ENCODE results near the gene TNS2.
"Not testable (repeated sequence)": the region's sequence is repeated elsewhere in the genome, so short reads cannot be mapped to it uniquely, and the experiment has no call there.

Gene TNS2

GRCh38 chr12:53096089-53096741, 46.4 kb downstream of the TNS2 start:
- ATAC-seq (no peak), DNase-seq (no peak)

- no peak for DNase-seq
- no peak for ATAC-seq
Measured at GRCh38 chr12:53096759-53097158, 46.9 kb downstream of the TNS2 start.

DNA sequence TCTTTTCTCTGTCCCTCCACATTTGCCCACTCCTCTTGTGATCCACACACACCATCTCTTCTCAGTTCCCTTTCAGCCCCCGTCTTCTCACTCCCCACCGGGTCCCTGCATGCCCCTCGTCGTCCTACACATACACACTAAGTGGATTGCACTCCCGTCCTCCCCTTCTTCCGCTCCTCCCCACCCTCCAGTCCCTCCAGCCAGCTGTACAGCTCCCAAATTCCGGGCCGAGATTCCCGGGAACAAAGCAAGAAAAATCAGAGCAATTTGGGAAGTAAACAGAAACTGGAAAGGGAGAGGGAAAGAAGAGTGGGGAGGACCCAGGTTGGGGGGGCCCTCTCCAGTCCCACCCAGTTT, 47.3 kb downstream of the TNS2 start:
- no peak for ATAC-seq
- no peak for DNase-seq

DNA sequence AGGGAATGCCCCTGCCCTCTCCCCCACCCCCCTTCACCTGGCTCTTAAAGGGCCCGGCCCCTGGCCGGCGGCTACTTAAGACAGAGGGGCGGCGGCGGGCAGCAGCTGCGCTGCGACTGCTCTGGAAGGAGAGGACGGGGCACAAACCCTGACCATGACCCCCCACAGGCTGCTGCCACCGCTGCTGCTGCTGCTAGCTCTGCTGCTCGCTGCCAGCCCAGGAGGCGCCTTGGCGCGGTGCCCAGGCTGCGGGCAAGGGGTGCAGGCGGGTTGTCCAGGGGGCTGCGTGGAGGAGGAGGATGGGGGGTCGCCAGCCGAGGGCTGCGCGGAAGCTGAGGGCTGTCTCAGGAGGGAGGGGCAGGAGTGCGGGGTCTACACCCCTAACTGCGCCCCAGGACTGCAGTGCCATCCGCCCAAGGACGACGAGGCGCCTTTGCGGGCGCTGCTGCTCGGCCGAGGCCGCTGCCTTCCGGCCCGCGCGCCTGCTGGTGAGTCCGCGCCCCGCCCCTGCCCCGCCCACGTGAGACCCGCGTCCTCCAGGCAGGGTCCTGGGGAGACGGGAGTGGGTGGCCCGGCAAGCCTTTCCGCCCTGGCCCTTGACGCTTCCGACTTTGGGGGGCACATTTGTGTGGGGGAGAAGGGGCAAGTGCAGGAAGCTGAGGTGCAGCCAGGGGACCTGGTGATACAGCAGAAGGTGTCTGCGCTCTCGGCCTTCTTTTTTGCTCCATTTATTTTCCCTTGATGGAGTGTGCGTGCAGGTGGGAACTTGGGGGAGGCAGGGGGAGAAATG, 47.9 kb downstream of the TNS2 start, which contains the start of gene IGFBP6:
IGFBP6 (plus strand) TSS at position 104 of the 790 bp plus-strand sequence; CDS start at position 155, 51 bp downstream.
- DNase-seq (peak; percentile 77), ATAC-seq (peak; percentile 47)

- ATAC-seq, result peak; percentile 33
- DNase-seq, result peak; percentile 64
Measured at GRCh38 chr12:53098354-53098981, 48.6 kb downstream of the TNS2 start.

- ATAC-seq (peak; percentile 65), DNase-seq (peak; percentile 95)
Measured at GRCh38 chr12:53099071-53099882, 49.4 kb downstream of the TNS2 start.

GRCh38 chr12:53100466-53101151, 50.7 kb downstream of the TNS2 start:
- ATAC-seq (no peak), DNase-seq (no peak)

- ATAC-seq (no peak), DNase-seq (no peak)
Measured at GRCh38 chr12:53101266-53101665, 51.4 kb downstream of the TNS2 start.

- no peak for DNase-seq
- no peak for ATAC-seq
Measured at GRCh38 chr12:53101931-53102781, 52.3 kb downstream of the TNS2 start.

DNA sequence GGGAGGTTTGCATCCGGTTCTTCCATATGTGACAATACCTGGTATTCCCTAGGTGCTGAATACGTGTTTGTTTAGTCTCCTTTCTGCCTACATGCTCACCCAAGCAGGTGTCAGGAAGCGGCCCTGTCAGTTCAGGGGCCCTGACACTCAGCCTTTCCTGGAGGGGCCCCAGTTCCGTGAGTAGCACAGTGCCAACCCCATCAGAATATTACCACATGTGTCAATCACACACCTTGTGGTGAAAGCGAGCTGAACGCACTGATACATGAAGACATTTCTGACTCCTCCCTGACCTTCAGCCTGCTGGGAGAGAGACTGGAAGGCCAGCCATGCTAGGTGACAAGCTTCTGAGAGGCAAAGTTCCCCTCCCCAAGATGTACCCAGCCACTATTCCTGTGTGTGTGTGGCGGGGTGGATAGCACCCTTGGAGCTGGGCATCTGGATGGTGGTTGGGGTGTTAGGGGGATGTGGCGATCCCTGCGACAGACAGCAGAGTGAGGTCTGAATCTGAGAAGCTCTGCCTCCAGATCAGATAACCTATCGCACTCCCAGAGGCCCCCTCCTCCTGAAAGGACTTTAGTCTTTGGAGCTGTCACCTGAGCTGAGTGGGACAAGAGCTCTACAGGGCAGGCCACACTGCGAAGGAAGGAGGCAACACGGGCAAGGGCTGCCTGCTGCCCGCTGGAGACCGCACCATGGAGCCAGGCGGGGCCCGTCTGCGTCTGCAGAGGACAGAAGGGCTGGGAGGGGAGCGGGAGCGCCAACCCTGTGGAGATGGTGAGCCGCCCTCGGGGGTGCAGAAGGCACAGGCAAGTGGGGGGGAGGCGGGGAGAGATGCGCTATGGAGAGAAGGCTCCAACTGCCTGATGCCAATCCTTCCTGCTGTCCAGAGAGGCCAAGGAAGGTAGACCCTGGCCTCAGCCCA, 53.3 kb downstream of the TNS2 start, which contains the start of gene SOAT2:
SOAT2 (plus strand) TSS at position 604 of the 925 bp plus-strand sequence; CDS start at position 696, 92 bp downstream.
- DNase-seq, result peak; percentile 71
- ATAC-seq, result peak; percentile 91

DNA sequence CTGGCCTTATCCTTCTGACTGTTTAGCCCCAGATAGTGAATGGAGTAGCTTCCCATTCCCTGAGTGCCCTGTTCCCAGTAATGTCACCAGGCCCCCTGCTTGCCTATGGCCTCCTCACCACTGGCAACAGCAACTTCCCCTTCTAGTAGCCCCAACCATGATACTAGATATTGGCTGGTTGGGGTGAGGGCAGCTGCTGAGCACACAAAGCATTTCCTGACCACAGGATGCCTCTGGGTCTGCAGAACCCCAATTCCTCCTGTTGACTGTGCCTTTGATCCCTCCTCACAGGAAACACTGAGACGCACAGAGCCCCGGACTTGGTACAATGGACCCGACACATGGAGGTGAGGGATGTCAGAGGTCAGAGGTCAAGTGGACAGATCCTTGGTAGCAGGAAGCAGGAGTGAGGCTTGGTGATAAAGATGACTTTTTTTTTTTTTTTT, 54.0 kb downstream of the TNS2 start:
- ATAC-seq (no peak), DNase-seq (no peak)

DNA sequence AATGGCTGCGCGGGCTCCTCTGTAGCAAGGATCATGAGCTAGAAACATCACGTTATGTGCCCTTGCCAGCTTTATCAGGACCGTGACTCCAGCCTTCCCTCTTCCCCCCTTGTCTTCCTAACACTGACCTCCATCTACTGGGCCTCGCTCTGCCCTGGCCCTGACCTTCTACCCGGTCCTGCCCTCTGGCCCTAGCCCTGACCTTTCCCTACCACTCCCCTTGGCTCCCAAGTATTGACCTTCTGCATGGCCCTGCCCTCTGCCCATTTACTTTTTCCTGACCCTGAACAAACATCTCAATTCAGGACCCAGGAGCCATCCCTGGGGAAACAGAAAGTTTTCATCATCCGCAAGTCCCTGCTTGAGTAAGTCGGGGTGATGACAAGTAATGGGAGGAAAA, 55.4 kb downstream of the TNS2 start:
- DNase-seq (no peak), ATAC-seq (no peak)

DNA sequence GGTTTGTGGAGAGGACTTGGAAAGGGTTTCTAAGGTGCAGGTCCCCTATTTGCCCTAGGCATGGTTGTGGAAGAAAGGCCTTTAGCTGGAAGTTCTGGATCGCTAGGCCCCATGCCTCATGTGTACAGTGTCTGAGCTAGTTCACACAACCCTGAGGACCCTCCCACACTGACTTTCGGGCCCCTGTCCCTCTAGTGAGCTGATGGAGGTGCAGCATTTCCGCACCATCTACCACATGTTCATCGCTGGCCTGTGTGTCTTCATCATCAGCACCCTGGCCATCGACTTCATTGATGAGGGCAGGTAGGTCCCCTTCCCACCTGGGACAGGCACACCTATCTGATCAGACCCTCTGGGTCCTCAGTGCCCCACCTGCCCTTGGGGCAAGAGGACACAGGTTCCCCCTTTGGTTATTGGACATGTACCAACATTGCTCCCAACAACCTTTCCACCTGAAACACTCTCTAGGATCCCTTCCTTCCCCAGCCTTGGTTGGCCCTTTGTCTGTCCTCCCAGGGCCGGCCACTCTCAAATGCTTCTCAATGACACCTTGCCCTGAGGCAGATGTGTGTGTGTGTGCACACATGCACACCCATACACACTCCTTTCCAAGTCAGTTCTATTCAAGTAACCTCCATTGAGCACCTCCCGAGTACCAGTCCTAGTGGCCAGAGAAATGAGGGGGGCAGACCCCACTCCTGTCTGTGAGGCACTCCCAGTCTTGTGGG, 56.0 kb downstream of the TNS2 start:
- DNase-seq (no peak), ATAC-seq (no peak)

DNA sequence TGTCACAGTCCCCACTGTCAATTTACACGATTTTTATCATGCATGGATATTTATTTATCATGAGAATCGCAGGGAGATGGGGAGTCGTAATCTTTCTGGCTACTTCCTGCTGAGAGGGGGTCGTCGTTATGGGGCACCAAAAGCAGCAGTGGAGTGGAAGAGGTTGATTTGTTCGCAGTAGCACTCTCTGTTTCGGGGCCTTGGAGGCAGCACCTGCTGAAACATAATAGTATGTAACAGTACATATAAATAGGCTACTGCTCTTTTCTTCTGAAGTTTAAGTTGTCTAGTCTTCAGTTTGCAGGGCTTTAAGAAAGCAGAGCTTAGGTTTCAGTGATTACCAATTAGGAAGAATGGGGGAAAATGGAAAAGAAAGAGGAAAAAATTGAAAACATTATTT, 57.3 kb downstream of the TNS2 start:
- DNase-seq, result no peak
- no peak for ATAC-seq

DNA sequence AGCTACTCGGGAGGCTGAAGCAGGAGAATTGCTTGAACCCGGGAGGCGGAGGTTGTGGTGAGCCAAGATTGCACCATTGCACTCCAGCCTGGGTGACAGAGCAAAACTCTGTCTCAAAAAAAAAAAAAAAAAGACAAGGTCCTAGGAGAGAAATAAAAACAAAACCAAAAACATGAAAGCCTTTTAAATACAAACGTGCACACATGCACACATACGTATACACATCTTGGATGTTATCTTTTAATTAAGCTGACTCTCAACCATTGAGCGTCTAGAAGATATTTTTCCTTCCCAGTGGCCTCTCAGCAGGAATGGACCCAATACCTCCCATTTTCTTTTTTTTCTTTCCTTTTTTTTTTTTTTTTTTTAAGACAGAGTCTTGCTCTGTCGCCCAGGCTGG, 62.6 kb downstream of the TNS2 start:
- DNase-seq, ATAC-seq: not testable (repeated sequence)

DNA sequence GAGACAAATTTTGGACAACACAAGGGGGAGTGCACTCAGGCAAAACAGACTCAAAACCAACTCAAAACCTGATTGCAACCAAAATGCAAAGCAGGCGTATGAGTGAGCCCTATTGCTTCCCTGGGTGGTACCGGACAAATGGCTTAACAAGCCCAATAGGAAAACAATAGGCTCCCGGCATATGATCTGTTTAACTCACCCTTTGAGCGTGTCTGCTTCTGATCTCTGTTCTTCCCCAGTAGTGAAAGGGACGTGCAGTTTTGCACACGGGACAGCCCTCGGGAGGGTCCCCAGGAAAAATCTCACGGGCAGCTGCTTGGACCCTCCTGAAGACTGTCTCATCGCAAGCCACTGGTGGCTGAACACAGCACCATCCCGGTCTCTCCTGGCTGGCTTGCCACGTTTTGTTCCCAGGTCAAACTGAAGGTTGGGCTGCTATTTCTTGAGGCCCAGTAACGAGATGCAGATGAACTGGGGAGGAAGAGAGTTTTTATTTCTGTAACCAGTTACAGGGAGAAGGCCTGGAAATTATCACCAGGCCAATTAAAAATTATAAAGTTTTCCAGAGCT, 63.4 kb downstream of the TNS2 start:
- ATAC-seq (no peak), DNase-seq (no peak)

DNA sequence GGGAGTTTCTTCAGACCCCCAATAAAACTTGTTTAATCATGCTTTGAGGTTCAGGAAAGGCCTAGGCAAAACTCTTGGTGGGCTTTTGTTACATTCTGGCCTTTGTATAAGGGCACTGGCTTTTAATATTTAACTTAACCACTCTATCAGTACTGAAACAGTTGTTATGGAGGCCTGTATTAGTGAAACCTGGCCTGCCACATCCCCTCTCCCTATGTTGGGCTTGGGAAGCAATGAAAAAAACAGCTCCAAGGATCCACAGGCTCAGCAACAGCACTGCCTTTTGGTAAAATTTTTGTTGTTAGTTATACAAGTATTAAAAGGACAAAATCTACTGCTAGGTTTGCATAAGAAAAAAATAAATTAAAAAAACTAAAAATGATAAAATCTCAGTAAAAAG, 64.1 kb downstream of the TNS2 start:
- no peak for ATAC-seq
- no peak for DNase-seq

Measured in stimulated activated naive CD8-positive, alpha-beta T cell treated with anti-CD3 and anti-CD28 coated beads, Interleukin-15, Interleukin-2, amounts not matched to agents 100 U/mL and 50 U/mL, for 24 hours (primary cell).